ENCODE measurements around the gene TLCD3B. TPM values are rescaled to one million over a fixed set of nuclear protein-coding genes. Genes with fewer than 3 reads are reported as not detected.

Gene TLCD3B
- total and polyA plus RNA-seq, 2 experiments from 2014 or later, result 0.13 TPM; not detected in 1

DNA sequence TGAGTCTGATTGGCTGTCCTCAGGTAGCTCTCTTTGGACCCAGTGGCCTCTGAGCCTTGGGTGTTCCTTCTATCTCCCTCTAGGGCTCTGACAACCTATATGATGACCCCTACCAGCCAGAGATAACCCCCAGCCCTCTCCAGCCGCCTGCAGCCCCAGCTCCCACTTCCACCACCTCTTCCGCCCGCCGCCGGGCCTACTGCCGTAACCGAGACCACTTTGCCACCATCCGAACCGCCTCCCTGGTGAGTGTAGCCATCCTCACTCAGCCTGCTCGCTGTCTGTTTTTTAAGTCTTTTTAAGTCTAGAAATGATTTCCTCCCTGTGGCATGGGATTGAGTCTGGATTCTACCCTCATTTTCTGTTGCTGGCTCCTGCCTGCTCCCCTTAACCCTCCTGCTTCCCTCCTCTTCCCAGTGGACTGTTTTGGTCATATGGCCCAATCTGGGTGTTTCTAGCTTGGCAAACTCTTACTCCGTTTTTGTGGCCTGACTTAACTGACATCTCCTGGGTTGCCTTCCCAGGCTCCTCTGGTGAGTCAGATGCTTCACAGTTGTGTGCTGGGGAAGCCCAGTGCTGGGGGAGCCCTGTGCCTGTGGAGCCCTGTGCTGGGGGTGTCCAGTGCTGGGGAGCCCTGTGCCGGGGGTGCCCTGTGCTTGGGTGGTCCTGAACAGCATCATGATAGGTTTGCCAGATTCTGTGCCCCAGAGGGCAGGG, 47.5 kb downstream of the TLCD3B start:
- Histone ChIP-seq H3K4me3 (no peak overlapping the region), H3K9ac (0 out of 2 replicates have a peak overlapping the region, but pooled peaks have one; percentile 5), H3K79me2 (ENCODE audit: insufficient read depth) (peaks cover 18% of the 10 kb centered on the region), H3K9me3 (ENCODE audit: low read depth) (no peaks in the 10 kb centered on the region), H3F3A (ENCODE audit: insufficient read depth) (no peaks in the 10 kb centered on the region), H4K20me1 (ENCODE audit: insufficient read depth) (no peaks in the 10 kb centered on the region), H3K27me3 (replicated peaks; ENCODE audit: insufficient read depth) (no peaks in the 10 kb centered on the region), H2AFZ (no peak overlapping the region), H3K9me2 (ENCODE audit: insufficient read depth) (no peaks in the 10 kb centered on the region), H3K27ac (peak overlapping the region; percentile 30; the same call in 1 of the 2 replicates), H3K4me2 (ENCODE audit: unreplicated experiment) (no peak overlapping the region), H3K4me1 (ENCODE audit: insufficient read depth) (no peaks in the 10 kb centered on the region), H3K36me3 (ENCODE audit: low read depth) (peaks cover 45% of the 10 kb centered on the region; the same call in 1 of the 2 replicates)
- DNase-seq, result peak; percentile 73
- no peak for TF ChIP-seq EZH2phosphoT487 (IDR thresholded peaks at IDR 0.05; ENCODE audit: insufficient read depth, low read depth)
- in situ Hi-C loops (cut with MboI), result no loop called here
- 85 to 90% methylated on average over 12 of the region's 12 CpGs for WGBS, 2 experiments (ENCODE audit: low coverage in 1 of 2, low lambda C conversion rate in 2 of 2, missing lambda C conversion rate in 2 of 2)

DNA sequence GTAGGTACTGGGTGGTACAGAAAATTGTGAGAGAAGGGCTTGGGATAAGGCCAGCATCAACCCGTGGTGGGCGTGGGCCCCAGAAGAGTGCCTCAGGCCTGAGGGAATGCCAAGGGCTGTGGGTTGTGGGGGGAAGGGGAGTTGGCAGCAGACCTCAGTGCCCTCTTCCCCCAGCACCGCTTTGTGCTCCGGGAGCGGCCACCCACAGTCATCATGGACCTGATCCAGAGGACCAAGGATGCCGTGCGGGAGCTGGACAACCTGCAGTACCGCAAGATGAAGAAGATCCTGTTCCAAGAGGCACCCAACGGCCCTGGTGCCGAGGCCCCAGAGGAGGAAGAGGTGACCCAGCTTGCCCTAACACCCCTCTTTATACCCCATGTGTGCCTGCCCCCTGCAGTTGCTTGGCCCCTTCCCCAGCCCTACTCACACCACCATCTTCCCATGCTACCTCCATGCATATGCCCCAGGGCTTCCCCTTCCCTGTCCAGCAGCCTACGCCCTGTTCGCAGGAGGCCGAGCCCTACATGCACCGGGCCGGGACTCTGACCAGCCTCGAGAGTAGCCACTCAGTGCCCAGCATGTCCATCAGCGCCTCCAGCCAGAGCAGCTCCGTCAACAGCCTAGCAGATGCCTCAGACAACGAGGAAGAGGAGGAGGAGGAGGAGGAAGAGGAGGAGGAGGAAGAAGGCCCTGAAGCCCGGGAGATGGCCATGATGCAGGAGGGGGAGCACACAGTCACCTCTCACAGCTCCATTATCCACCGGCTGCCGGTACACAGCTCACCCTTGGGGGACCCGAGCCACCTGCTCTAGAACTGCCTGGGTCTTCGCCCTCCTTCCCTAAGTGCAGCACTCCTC, 48.3 kb downstream of the TLCD3B start:
- H3K9me2 ChIP-seq (ENCODE audit: insufficient read depth), result no peaks in the 10 kb centered on the region
- in situ Hi-C loops (cut with MboI), result no loop called here
- no peak overlapping the region for H3K4me2 ChIP-seq (ENCODE audit: unreplicated experiment)
- H3K79me2 ChIP-seq (ENCODE audit: insufficient read depth), result peaks cover 26% of the 10 kb centered on the region
- no peak for TF ChIP-seq EZH2 (IDR thresholded peaks at IDR 0.05; ENCODE audit: insufficient read depth, poor library complexity, severe bottlenecking)
- no peak for TF ChIP-seq EZH2phosphoT487 (IDR thresholded peaks at IDR 0.05; ENCODE audit: insufficient read depth, low read depth)
- no peak overlapping the region for H2AFZ ChIP-seq
- no peak for DNase-seq
- H3K4me1 ChIP-seq (ENCODE audit: insufficient read depth), result no peaks in the 10 kb centered on the region
- no peaks in the 10 kb centered on the region for H3F3A ChIP-seq (ENCODE audit: insufficient read depth)
- H3K36me3 ChIP-seq (ENCODE audit: low read depth), result peaks cover 45% of the 10 kb centered on the region; the same call in 1 of the 2 replicates
- H3K27ac ChIP-seq, result no peak overlapping the region
- no peaks in the 10 kb centered on the region for H4K20me1 ChIP-seq (ENCODE audit: insufficient read depth)
- no peak overlapping the region for H3K4me3 ChIP-seq
- 81 to 82% methylated on average over 23 to 24 of the region's 24 CpGs for WGBS, 2 experiments (ENCODE audit: low coverage in 1 of 2, low lambda C conversion rate in 2 of 2, missing lambda C conversion rate in 2 of 2)
- H3K27me3 ChIP-seq (replicated peaks; ENCODE audit: insufficient read depth), result no peaks in the 10 kb centered on the region
- H3K9ac ChIP-seq, result no peak overlapping the region
- H3K9me3 ChIP-seq (ENCODE audit: low read depth), result no peaks in the 10 kb centered on the region

DNA sequence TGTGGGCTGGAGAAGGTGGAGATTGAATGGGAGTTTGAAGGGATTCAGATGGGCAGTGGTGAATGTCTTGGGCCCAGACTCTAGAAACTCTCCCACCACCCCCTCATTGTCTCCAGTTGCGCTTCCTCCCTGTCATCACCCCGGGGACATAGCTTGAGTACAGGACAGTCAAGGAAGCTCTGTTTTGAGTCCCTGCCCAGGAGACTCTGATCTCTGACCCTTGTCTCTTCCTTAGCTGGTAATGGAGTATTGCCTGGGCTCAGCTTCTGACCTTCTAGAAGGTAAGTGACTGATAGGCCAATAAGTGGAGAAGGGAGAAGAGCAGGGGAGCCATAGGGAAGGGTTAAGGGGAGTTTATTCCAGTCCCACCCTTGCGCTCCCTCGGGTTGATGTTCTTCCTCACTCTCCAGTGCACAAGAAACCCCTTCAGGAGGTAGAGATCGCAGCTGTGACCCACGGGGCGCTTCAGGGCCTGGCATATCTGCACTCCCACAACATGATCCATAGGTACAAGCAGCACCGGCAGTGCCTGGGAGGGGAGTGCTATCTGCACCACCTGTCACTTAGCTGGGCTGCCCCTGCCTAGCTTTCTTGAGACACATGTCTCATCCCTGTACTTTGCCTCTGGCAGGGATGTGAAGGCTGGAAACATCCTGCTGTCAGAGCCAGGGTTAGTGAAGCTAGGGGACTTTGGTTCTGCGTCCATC, 52.4 kb downstream of the TLCD3B start:
- peaks cover 20% of the 10 kb centered on the region for H3K4me1 ChIP-seq (ENCODE audit: insufficient read depth)
- H3F3A ChIP-seq (ENCODE audit: insufficient read depth), result no peaks in the 10 kb centered on the region
- H3K9me2 ChIP-seq (ENCODE audit: insufficient read depth), result no peaks in the 10 kb centered on the region
- H3K27ac ChIP-seq, result no peak overlapping the region
- no peak overlapping the region for H3K4me3 ChIP-seq
- in situ Hi-C loops (cut with MboI), result loop anchor here (10.0 kb wide), 1 partner anchor 46 kb away; the partner anchor contains the start of gene C16orf92
- no peak for TF ChIP-seq EZH2 (IDR thresholded peaks at IDR 0.05; ENCODE audit: insufficient read depth, poor library complexity, severe bottlenecking)
- no peak for TF ChIP-seq EZH2phosphoT487 (IDR thresholded peaks at IDR 0.05; ENCODE audit: insufficient read depth, low read depth)
- H3K4me2 ChIP-seq (ENCODE audit: unreplicated experiment), result no peak overlapping the region
- H3K9me3 ChIP-seq (ENCODE audit: low read depth), result no peaks in the 10 kb centered on the region
- DNase-seq, result no peak
- no peak overlapping the region for H2AFZ ChIP-seq
- 93 to 94% methylated on average over 9 of the region's 9 CpGs for WGBS, 2 experiments (ENCODE audit: low coverage in 1 of 2, low lambda C conversion rate in 2 of 2, missing lambda C conversion rate in 2 of 2)
- no peak overlapping the region for H3K9ac ChIP-seq
- H3K36me3 ChIP-seq (ENCODE audit: low read depth), result peaks cover 30% of the 10 kb centered on the region; the same call in 1 of the 2 replicates
- H3K79me2 ChIP-seq (ENCODE audit: insufficient read depth), result peaks cover 61% of the 10 kb centered on the region
- H4K20me1 ChIP-seq (ENCODE audit: insufficient read depth), result no peaks in the 10 kb centered on the region; the same call in 1 of the 2 replicates
- H3K27me3 ChIP-seq (replicated peaks; ENCODE audit: insufficient read depth), result no peaks in the 10 kb centered on the region

DNA sequence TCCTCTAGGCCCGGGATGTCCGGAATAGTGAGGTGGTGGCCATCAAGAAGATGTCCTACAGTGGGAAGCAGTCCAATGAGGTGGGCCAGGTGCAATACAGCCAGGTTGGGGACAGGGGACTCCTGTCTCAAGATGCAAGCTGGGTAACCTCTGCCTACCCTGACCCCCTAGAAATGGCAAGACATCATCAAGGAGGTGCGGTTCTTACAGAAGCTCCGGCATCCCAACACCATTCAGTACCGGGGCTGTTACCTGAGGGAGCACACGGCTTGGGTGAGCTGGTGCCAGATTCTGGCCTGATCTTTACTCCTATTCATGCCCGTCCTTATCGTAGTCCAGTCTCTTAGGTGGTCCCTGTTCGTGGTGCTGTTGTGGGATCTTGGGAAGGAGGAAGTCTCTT, 53.0 kb downstream of the TLCD3B start:
- H3K36me3 ChIP-seq (ENCODE audit: low read depth), result peaks cover 25% of the 10 kb centered on the region; the same call in 1 of the 2 replicates
- H3F3A ChIP-seq (ENCODE audit: insufficient read depth), result 0 out of 2 replicates have a peak, but pooled peaks cover under 1% of the 10 kb centered on the region
- H3K9ac ChIP-seq, result no peak overlapping the region
- DNase-seq, result no peak
- H3K79me2 ChIP-seq (ENCODE audit: insufficient read depth), result peaks cover 61% of the 10 kb centered on the region
- no peaks in the 10 kb centered on the region for H3K9me2 ChIP-seq (ENCODE audit: insufficient read depth)
- in situ Hi-C loops (cut with MboI), result loop anchor here (10.0 kb wide), 1 partner anchor 47 kb away; the partner anchor contains the start of gene C16orf92
- no peaks in the 10 kb centered on the region for H3K27me3 ChIP-seq (replicated peaks; ENCODE audit: insufficient read depth)
- no peaks in the 10 kb centered on the region for H3K9me3 ChIP-seq (ENCODE audit: low read depth)
- WGBS, 2 experiments (ENCODE audit: low coverage in 1 of 2, low lambda C conversion rate in 2 of 2, missing lambda C conversion rate in 2 of 2), result 97 to 99% methylated on average over 9 of the region's 9 CpGs
- H3K27ac ChIP-seq, result no peak overlapping the region
- H3K4me3 ChIP-seq, result no peak overlapping the region
- H2AFZ ChIP-seq, result no peak overlapping the region
- H3K4me1 ChIP-seq (ENCODE audit: insufficient read depth), result peaks cover 20% of the 10 kb centered on the region
- H3K4me2 ChIP-seq (ENCODE audit: unreplicated experiment), result no peak overlapping the region
- no peaks in the 10 kb centered on the region; the same call in 1 of the 2 replicates for H4K20me1 ChIP-seq (ENCODE audit: insufficient read depth)
- TF ChIP-seq EZH2phosphoT487 (IDR thresholded peaks at IDR 0.05; ENCODE audit: insufficient read depth, low read depth), result no peak
- no peak for TF ChIP-seq EZH2 (IDR thresholded peaks at IDR 0.05; ENCODE audit: insufficient read depth, poor library complexity, severe bottlenecking)

Data from GM23248 (cell line).